GM18520 (cell line): Measurements from ENCODE around the gene ISG15.
"Not testable (repeated sequence)": the region's sequence is repeated elsewhere in the genome, so short reads cannot be mapped to it uniquely, and the experiment has no call there.

ENCODE experiments used
- ATAC-seq: cut with Tn5 transposase; IDR thresholded peaks from one replicate; pipeline ENCODE4 v1.9.1; 2021; ENCODE audit not compliant: unreplicated experiment

Gene ISG15

GRCh38 chr1:993379-993995, 19.8 kb upstream of the ISG15 start:
- no peak for ATAC-seq

GRCh38 chr1:994546-994945, 18.8 kb upstream of the ISG15 start:
- not testable (repeated sequence) for ATAC-seq

- ATAC-seq, result no peak
Measured at GRCh38 chr1:995665-996633, 17.3 kb upstream of the ISG15 start.

DNA sequence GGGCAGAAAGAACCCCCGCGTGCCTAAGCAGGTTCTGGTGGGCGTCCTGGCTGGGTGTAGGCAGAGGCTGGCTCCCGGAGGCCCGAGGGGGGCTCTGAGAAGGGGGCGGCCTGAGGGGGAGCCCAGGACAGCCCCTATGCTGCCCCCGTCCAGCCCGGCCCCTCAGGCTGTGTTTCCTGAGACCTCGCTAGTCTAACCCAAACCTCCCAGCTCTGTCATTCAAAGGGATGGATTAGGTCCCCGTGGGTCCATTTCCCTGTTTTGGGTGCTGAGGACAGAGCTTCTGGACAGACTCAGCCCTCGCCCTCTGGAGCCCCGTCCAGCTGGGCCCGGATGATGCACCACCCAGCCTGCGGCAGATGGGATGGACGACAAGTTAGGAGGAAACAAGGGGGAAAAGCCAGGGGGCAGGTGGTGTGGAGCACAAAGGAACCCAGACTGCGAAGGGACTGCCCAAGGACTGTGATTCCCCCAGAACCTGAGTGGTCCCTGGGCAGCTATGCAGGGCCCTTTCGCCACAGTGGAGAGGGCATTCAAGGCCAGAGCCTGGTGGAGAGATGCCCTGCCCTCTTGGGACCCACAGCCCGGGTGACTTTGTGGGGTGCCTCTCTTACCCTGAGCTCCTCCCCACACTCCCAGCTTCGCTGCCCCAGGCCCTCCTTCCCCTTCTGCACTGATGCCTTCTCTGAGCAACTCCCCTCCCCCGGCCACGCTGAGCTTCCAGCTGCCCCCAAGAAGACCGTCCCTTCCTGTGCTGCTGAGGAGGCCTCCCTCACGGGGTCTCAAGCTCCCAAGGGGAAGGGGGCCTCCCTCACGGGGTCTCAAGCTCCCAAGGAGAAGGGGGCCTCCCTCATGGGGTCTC, 16.2 kb upstream of the ISG15 start:
- no peak for ATAC-seq

GRCh38 chr1:997713-997992, 15.6 kb upstream of the ISG15 start:
- no peak for ATAC-seq

DNA sequence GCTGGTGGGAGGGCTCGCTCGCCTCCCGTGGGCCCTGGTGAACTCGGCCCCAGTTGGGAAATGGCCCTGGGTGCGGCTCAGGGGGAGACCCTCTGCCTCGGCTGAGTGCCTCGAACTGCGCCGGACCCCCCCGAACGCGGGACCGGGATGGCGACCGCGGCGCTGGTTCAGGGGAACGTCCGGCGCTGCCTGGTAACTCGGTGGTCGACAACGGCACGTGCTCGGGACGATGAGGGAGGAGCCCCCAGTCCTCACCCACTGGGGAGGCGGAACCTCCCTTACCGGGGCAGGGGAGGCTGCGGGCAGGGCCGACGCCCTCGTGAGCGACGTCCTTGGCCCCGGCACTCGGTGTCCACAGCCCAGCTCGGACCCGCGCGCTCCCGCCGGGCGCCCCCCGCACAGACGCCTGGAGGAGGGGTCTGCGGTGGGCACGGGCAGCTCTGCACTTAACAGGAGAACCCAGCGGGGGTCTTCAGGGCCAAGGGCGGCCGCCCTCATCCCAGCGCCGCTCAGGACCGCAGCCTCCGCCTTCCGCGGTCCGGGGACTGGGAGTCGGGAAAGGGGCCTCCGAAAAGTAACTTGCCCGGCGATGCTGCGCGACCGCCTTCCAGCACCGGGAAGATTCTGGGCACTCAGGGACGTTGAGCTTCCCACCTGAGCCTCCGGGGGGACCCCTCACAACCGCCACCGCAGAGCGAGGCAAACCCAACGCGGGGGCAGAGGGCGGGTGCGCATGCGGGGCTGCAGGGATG, 15.1 kb upstream of the ISG15 start:
- no peak for ATAC-seq

DNA sequence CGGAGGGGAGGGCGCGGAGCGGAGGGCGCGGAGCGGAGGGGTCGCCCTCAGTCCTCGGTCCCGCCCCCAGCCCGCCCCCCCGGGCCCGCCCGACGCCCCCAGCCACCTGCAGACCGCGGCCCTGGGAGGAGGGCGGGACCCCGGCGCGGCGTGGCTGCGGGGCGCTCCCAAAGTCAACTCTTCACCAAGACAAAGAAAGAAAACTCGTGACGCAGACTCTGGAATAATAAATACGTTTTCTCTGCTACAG, 14.6 kb upstream of the ISG15 start:
- ATAC-seq, result no peak

DNA sequence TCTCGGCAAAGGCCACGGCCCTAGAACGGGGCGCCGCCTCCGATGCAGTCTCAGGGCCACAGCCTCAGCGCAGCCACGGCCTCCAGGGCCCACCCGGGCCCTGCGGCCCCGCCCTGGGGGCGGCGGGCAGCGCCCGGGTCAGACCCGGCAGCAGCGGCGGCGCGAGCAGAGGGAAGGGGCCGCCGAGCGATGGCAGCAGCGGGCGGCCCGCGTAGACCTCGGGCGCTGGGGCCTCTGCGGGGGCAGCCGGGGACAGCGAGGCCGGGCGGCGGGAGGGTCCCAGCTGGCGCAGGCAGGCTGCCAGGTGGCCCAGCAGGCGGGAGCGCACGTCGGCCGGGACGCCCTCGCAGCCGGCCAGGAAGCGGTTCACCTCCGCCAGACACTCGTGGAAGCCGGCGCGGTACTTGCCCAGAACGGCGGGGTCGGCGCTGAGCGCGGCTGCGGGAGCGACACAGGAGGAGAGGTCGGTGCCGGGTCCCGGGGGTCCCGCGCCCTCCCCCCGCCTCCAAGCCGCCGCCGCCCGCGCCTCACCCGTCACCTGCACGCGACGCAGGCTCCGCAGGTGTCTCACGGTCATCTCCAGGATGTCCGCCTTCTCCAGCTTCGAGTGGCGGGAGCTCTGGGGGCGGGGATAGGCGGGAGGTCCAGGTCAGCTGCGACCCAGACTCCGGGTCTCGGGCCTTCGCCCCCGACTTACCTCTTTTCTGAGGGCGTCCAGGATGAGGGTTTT, 14.1 kb upstream of the ISG15 start:
- ATAC-seq, result no peak

GRCh38 chr1:999725-1000356, 13.5 kb upstream of the ISG15 start, which contains the start of gene HES4:
Gene HES4 (minus strand): TSS chr1:1000097. CDS start chr1:999973, 124 bp downstream.
- ATAC-seq, result no peak

GRCh38 chr1:1000357-1001056, 12.8 kb upstream of the ISG15 start:
- ATAC-seq, result no peak

DNA sequence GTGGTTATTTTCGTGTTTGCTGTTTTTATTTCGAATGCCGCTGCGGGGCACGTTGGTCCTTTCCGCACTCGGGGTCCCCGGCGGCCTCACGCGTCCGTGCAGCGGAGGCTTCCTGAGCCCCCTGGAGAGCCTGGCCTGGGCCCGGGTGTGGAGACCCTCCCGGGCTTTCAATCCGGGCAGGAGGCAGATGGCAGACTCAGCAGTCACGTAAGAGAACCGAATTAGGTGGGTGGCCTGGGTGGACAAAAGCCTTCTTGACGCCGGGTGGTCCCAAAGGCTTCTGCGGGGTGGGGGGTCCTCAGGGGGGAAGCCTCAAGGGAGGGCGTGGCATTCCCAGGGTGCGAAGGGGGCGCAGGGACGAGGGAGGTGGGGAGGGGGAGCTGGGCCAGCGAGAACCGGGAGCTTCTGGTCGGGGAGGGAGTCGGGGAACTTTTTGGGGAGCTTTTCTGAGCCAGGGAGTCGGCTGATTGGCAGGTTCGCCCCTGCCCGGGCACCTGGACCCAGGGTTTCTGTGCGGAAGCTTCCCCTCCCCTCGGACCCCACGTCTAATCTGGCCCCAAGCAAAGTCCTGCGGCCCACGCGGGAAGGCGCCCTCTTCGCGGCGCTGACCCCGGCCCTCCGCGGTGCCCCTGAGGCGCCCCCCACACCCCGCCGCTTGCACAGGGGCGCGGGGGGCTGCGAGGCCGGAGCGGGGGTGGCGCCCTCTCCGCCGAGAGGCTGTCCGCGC, 12.1 kb upstream of the ISG15 start:
- no peak for ATAC-seq

- ATAC-seq, result no peak
Measured at GRCh38 chr1:1003618-1004419, 9.5 kb upstream of the ISG15 start.

DNA sequence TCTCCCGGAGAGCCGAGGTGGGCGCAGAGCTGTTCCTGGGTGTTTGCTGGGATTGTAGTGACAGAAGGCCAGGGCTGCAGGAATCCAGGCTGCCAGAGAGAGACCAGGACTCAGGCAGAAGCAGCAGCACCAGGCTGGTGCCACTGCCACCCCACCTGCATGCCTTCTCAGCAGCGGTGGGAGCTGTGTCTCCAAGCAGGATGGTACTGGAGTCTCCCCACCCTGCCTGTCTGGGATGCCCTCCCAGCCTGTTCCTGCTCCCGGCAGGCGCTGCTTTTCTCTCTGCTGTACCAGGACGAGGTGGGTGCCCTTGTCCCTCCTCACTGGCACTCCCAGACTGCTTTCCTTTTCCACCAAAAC, 8.9 kb upstream of the ISG15 start:
- ATAC-seq, result no peak

DNA sequence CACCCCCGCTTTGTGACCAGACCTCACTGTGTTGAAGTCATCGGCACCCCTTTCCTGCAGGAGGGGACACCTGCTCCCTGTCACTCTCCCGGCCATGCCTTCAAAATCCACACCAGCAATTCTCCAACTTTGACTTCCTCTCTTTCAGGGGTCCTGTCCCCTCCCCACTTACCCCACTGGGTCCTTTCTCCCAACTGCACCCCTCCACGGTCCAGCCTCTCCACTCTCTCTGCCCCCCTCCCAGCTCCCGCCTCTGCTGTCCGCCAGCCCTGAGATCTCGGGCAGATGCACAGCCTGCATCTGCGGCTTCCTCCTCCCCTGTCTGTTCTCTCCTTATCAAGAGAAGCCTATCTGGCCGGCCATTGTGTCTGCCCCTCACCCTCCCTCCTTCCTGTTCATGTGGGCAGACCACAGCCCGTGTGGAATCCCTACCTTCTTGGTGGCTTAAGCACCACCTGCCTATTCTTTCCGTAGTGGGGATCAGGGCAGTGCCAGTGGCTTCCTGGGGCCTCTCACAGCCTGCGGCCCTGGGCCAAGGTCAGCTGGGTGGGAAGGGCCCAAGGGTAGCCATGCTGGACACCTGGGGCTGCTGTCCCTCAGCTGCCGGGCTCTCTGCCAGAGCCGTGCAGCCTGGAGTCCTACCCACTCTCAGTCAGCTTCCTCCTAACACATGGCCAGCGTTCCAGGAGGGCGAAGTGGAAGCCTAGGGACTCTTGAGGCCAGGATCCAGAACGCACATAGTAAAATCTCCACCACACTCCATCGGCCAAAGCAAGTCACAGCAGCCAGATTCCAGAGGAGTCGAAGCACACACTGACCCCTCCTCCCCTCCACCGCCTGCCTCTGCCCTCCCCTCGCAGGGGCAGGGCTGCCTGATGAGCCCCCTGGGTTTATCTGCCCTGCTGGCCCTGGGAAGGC, 8.3 kb upstream of the ISG15 start:
- no peak for ATAC-seq

DNA sequence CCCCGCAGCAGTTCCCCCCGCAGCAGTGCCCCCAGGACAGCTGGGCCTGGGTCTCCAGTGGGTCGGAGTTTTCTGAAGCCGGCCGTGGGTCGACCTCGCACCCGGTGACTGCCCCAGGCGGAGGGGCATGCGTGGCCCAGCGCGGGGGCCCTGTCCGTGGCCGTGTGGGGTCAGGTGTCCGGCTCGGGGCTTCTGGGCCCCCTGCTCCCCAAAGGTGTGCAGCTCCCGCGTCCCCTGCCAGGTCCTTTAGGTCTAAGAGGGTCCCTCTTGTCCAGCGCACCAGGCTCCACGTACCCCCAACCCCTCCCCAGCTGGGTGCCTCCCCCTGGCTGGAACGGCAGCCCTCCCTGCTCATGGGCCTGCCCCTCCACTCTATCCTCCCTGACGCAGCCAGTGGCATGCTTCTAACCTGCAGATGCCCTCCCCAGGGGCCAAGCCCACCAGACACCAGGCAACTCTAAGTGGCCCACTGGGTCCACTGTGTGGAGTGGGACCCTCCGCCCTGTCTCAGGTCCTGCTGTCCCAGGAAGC, 7.5 kb upstream of the ISG15 start:
- ATAC-seq, result no peak

DNA sequence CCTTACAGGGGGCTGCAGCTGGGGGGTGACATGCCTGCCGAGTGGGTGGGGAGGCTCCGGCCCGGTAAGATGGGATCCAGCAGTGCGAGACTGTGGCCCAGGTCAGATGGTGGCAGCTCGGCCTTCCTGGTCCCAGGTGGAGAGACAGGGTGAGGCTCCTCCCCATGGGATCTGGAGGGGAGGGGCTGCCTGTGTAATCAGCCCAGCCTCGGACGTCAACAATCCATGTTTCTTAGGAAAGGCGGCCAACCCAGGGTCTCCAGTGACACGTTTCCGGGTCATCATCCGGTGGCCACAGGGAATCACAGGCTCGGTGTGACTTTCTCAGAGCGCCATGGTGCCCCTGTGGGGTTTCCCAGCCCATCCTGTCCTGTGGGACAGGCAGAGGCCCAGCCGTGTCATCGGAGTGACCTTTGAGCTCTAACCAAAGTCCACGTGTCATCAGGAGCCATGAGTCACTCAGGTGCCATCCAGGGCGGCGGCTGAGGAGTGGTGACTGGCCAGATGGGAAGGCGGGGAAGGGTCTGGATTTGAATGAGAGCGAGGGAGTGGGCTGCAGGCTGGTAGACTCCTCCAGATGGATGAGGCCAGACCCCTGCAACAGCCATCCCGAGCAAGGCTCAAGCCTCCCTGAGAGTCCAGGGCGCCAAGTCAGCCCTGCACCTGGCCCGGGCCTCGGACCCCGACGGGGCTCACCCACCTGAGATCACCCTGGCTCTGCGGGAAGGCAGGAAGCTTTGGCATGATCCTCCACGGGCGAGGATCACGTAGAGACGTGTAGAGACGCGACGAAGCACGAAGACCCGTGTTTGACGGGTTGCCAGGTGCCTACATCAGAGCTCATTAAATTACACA, 6.8 kb upstream of the ISG15 start:
- no peak for ATAC-seq
